ENCODE data around the gene DHRS3.
"Not testable (repeated sequence)": the region's sequence is repeated elsewhere in the genome, so short reads cannot be mapped to it uniquely, and the experiment has no call there.

The DHRS3 gene

DNA sequence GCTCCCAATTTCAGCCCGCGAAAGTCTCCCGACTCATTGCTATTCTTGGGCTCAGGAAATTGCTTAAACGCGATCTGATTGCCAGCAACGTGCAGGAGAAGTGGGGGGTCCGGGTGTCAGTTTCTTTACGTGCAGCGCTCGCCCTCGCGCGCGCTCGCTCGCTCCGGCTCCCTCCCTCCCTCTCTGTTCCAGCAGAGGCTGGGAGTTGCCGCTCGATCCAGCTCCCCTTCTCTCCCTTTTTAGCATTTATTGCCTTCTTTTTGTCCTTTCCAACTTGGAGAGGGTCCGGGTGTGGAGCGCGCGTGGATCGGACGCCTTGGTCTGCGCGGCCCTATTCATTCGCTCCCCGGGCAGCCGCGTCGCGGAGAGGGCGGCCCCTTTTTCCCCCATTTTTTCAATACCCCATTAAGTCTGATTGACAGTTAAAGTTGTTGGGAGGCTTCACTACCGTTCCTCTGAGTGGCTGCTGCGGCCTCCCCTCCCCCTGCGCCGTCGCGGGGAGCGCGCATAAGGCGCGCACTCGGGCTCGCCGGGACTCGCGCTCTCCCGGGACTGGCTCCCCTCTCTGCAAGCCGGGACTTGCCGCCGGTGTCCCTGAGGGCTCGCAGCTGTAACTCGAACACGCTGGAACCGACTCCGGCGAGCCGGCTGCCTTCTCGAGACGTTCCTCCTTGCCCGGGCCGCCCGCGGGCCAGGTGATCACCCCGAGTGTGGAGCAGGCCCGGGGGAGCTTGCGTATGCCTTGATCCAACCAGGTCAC lies at the start of gene DHRS3:
Gene DHRS3 (minus strand): TSS at position 310 of the 760 bp plus-strand sequence. CDS start 862 bp downstream, outside the sequence.
- DNase-seq: peak; percentile 9

- no peak for DNase-seq
These were observed 48.2 kb upstream of the DHRS3 start for GRCh38 chr1:12666141-12666735.

GRCh38 chr1:12665511-12665910 lies 47.5 kb upstream of the DHRS3 start:
- DNase-seq: no peak

- DNase-seq: no peak
These were observed 44.5 kb upstream of the DHRS3 start for GRCh38 chr1:12662556-12662955.

DNA sequence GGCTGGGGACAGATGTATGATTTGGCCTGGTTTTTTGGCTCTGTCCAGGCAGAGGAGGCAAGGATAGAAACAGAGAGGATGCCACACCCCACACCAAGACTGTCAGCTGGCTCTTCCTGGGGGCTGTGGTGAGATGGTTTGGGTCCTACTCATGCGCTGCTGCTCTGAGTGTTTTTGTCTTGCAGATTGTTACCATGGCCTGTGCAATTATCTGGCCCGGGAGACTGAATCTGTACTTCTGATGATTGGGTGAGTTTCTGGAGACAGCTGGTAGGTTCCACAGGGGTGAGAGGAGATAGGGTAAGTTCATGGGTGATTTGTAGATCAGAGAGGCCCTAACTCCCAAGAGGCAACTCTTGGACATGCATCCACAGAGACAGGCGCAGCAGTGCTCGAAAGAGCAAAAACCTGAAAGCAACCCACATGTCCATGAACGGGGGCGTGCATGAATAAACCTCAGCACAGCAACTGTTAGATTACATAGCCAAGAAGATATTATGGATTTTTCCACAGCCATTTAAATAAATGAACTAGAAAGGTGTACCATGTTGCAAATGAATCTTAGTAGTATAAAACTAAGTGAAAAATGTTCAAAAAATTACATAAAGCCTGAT lies 43.7 kb upstream of the DHRS3 start:
- DNase-seq: no peak

- peak; percentile 46 for DNase-seq
These were observed 40.8 kb upstream of the DHRS3 start for GRCh38 chr1:12658531-12659453.

DNA sequence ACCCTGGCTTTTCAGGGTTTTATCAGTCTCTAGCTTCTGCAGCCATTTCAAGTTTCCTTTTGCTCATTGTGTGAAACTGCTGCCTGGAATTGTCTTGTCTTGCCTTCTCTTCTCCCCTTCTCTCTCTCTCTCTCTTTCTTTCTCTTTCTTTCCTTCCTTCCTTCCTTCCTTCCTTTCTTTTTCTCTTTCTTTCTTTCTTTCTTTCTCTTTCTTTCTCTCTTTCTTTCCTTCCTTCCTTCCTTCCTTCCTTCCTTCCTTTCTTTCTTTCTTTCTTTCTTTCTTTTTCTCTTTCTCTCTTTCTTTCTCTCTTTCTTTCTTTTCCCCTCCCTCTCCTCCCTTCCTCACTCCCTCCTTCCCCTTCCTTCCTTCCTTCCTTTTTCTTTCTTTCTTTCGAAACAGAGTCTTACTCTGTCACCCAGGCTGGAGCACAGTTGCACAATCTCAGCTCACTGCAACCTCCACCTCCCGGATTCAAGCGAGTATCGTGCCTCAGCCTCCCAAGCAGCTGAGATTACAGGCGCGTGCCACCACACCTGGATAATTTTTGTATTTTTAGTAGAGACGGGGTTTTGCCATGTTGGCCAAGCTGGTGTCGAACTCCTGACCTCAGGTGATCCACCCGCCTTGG lies 40.0 kb upstream of the DHRS3 start:
- not testable (repeated sequence) for DNase-seq

GRCh38 chr1:12657060-12657884 lies 39.3 kb upstream of the DHRS3 start:
- DNase-seq: no peak

DNA sequence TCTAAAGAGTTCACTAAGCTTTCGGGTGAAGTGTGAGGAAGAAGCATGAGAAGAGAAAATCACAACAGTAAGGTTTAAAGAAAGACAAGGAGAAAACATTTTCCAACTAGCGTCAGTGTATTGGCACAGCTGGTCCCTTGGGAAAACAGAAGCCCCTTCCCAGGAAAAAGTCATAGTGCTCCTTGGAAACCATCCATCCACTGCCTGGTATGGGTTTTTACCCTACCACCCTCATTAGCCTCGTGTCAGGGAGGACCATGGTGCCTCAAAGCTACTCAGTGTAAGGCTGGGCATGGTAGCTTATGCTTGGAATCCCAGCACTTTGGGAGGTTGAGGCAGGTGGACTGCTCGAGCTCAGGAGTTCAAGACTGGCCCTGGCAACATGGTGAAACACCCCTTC lies 38.6 kb upstream of the DHRS3 start:
- DNase-seq: no peak

DNA sequence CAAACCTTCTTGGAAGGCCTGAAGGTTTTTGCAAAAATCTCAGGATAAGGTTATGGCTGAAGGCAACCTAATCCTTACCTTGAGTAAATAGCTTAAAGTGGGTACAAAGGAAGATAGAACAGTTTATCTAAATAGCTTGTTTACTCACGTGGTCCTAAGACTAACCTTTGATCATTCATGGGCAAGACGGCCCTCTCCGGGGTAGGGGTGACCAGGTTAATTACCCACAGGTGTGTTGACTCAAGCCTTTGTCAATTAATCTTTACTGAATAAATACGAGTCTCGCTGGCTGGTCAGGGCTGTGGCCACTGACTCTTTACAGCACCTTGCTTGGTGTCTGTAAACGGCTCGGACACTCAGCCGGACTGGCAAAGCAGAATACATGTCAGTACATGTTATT lies 36.6 kb upstream of the DHRS3 start:
- no peak for DNase-seq

- no peak for DNase-seq
These were observed 36.1 kb upstream of the DHRS3 start for GRCh38 chr1:12654004-12654567.

DNA sequence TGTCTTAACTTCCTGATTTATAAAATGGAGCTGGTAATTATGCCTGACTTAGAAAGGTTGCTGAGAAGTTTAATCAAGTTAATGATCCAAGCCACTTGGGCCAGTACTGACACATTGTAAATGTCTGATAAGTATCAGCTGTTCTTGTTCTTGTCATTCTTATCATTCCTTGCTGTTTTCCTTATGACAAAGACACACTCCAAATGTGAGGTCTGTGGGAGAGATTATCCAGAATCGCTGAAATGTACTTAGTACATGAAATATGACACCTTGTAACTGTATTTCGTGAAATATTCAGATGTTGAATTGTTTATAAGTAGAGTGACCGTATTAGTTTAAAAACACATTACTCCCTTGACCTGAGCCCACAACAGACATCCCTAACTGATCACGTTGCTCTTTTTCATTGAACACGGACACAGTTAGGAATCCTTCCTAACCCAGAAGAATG lies 32.0 kb upstream of the DHRS3 start:
- no peak for DNase-seq

DNA sequence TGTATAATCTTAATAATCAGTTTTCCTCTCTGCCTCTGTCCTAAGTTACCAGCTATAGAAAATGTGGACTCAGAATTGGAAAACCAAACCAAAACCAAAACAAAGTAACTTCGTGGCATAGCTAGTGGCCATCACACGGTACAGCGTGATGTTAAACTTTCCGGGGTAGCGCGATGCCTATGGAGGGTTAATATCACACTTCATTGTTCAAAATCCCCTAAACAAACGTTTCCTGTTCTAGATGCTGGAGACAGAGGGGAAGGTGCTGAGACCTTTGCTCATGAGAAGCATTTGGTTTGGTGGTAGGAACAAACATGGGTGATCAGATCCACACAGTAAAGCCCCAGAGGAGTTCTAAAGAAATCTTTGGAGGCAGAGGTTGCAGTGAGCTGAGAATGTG lies 30.7 kb upstream of the DHRS3 start:
- DNase-seq: no peak

DNA sequence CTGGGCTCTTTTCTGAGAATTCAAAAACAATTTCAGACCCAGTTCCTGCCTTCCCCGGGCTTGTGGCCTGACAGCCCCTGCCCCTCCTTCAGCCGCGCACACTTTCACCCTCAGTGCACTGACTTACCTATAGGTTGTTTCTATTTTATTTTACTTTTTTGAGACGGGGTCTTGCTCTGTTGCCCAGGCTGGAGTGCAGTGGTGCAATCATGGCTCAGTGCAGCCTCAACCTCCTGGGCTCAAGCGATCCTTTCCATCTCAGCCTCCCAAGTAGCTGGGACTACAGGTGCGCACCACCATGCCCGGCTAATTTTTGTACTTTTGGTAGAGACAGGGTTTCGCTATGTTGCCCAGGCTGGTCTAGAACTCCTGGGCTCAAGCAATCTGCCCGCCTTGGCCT lies 27.4 kb upstream of the DHRS3 start:
- not testable (repeated sequence) for DNase-seq

DNA sequence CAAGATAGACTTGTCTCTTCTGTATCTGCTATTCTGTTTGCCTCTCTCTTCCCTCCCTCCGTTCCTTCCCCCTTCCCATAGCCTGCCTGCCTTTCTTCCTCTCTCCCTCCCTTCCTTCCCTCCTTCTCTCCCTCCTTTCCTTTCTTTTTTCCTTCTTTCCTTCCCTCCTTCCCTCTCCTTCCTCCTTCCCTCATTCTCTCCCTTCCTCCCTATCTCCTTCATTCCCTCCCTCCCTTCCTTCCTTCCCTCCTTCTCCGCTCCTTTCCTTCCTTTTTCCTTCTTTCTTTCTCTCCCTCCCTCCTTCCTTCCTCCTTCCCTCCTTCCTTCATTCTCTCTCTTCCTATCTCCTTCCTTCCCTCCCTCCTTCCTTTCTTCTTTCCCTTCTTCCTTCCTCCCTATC lies 26.8 kb upstream of the DHRS3 start:
- DNase-seq: no peak

GRCh38 chr1:12644237-12644636 lies 26.2 kb upstream of the DHRS3 start:
- DNase-seq: no peak

DNA sequence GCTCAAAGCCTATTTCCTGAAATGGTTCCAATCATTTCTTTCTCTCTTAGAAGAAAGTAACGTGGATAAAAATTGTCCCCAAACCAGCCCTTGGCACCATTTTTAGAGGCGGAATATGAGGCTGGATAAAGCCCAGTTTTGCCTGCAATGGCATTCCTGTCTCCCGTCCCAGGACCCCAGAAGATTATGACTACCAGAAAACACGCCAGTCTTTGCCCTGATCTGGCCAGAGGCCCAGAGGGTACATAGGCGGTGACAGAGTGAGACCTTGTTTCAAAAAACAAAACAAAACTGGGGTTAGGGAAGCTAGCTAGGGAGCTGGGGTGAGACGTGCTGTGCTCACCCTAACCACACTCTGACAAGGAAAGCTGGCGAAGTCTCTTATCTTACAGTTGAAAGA lies 25.8 kb upstream of the DHRS3 start, which contains the start of gene AADACL4:
Gene AADACL4 (plus strand): TSS at position 301 of the 400 bp plus-strand sequence. CDS start 462 bp downstream, outside the sequence.
- DNase-seq: no peak

DNA sequence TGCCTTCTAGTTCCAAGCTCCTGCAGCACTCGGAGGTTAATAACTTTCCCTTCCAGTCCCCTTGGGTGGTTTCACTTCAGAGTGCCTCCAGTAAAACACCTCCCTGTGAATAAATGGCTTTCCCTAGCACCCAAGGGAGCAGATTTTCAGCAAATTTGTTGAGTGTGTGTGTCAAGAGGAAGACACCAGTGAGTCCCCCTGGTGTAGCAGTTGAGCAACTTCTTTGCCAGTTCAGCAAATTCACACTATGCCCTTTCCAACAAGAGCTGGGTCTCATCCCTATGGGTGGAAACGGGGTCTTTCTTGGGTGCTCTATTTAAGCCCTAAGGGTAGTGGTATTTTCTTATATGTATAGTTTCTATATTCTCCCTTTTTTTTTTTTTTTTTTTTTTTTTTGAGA lies 25.1 kb upstream of the DHRS3 start:
- no peak for DNase-seq

GRCh38 chr1:12640958-12641272 lies 22.9 kb upstream of the DHRS3 start:
- DNase-seq: no peak

GRCh38 chr1:12640237-12640957 lies 22.4 kb upstream of the DHRS3 start:
- no peak for DNase-seq

DNA sequence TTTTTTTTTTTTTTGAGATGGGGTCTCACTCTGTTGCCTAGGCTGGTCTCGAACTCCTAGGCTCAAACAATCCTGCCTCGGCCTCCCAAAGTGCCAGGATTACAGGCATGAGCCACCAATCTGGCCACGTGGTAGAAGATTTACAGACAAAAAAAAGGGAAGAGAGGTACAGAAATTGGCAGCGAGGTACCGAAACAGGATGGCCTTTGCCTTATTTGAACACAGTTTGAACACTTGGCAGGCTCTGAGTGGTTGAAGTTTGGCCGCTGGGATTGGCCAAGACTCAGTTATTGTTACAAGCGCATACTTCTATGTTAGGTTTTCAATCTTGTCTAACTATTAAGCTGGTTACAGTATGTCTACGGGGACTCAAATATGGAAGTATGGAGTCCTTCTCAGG lies 19.7 kb upstream of the DHRS3 start:
- no peak for DNase-seq
